GM12892 (cell line): Measurements from ENCODE around the gene GNB1. TPM values are rescaled to one million over a fixed set of nuclear protein-coding genes. Genes with fewer than 3 reads are reported as not detected.
"Not testable (repeated sequence)": the region's sequence is repeated elsewhere in the genome, so short reads cannot be mapped to it uniquely, and the experiment has no call there.

Experiments used
- DNase-seq: peaks from one replicate; pipeline ENCODE4 v3.0.0; 2011; ENCODE audit not compliant: insufficient read length
- FAIRE-seq: peaks from 2 replicates; lab custom pipeline; 2011; peaks lifted over from hg19 to GRCh38; lab: Jason Lieb, UNC
- POLR2A ChIP-seq: IDR thresholded peaks from 2 replicates; pipeline ENCODE4 v1.6.1; 2011; ENCODE audit warnings: low read depth, low read length, control low read depth
- POLR2AphosphoS5 ChIP-seq: IDR thresholded peaks from 2 replicates; pipeline ENCODE4 v1.6.1; 2011; ENCODE audit warnings: low read depth, low read length, control low read depth
- TAF1 ChIP-seq: IDR thresholded peaks from 2 replicates; pipeline ENCODE4 v1.6.1; 2011; ENCODE audit warnings: low read depth, mild to moderate bottlenecking, control low read depth, low read length, borderline replicate concordance
- polyA plus RNA-seq: library from polyadenylated mRNA; unstranded; fragments of >200 nt; gene quantifications from one replicate; pipeline ENCODE4 v1.2.1, GENCODE V29; 2012; ENCODE audit warnings: missing spikeins, inconsistent platforms; ENCODE audit not compliant: missing spikeins

GNB1 gene
- 164 TPM for polyA plus RNA-seq

DNA sequence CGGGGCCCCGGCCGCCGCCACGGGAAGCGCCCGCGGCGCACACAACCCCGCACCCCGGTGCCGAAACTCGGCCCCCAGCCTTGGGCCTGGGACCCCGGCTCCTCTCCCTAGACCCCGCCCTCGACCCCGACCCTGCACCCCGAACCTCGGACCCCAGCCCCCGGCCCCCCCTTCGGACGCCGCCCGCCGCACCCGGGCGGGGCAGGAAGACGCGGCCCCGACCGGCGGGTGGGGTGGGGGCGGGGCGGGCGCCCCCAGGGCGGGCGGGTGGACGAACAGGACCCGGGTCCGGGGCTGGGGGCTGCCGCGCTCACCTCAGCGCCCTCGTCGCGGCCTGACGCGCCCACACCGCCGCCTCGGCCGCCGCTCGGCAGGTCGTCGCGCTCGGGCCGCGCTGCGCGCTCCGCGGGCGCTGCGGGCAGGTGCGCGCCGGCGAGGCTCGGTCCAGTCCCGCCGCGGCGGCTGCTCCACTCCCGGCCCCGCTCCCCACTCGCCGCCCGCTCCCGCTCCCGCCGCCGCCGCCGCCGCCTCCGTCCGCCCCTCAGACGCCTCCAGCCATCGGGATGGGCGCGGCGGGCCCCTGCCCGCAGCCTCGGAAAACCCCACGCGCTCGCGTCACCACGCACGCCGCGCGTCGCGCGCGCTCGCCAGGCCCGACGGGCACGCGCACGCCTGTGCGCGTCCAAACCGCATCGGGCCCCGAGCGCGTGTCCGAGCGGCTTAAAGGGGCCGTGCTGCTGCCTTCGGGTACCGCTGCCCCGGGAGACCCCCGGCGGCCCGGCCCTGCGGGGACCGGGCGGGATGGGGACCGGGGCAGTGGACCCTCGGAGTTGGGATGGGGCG, at the start of gene GNB1:
GNB1 (minus strand) TSS at position 582 of the 843 bp plus-strand sequence. CDS start 65,634 bp downstream, outside the sequence.
- peak; percentile 100 for FAIRE-seq
- TF ChIP-seq POLR2AphosphoS5 (no peak), POLR2A (peak; percentile 56; the same call in 1 of the 2 replicates), TAF1 (0 out of 2 replicates have a peak, but pooled peaks have one; percentile 53)
- DNase-seq: peak; percentile 98

DNA sequence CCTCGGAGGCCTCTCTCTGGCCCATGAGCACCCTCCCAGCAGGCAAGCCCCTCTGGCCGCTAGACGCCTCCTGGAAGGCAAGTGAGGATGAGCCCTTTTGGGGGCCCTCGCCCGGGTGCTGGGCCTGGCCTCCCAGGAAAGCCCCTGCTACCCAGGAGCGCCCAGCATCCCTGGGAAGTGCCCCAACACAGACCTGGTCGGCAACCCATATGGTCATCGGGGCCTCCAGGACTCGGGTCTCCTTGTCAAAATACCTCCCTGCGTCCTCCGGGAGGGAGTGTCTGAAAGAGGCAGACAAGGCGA, 49.2 kb upstream of the GNB1 start:
- DNase-seq (no peak), FAIRE-seq (no peak)
- TF ChIP-seq POLR2A (no peak), POLR2AphosphoS5 (no peak), TAF1 (no peak)

DNA sequence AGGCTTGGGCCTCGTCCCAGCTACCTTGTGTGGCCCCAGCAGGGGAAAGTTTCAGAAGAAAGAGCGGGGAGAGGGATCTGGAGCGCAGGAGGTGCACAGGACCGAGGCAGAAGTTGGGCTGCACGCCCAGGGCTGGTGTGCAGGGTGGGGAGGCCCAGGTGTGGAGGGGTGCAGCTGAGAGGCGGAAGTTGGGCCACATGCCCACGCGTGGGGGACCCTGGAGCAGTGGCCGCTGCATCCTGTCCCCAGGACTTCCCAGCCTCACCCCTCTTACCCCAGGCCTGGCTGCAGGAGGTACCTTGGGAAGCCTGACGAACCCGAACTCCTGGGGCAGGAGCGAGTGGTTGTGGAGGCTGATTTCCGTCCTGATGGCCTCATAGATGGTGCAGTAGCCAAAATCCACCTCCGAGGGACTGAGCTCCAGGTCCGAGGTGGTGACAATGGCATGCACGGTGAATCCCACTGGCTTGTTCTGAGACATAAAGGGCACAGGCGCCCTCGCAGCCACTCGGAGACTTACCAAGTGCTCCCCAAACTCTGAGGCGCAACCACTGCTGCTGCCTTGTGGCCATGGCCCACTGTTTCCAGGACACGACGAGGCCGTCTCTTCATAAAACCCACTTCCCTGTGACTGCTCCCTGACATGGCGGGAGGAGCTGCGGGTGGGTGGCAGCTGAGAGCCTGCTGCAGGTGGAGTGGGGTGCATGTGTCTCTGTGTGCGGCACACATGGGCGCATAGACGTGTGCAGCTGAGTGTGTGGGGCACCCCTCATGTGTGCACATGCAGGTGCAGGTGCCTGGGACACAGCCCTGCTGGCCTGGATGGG, 48.6 kb upstream of the GNB1 start:
- DNase-seq: no peak
- no peak for TF ChIP-seq TAF1
- TF ChIP-seq POLR2A: no peak
- TF ChIP-seq POLR2AphosphoS5: no peak
- no peak for FAIRE-seq

DNA sequence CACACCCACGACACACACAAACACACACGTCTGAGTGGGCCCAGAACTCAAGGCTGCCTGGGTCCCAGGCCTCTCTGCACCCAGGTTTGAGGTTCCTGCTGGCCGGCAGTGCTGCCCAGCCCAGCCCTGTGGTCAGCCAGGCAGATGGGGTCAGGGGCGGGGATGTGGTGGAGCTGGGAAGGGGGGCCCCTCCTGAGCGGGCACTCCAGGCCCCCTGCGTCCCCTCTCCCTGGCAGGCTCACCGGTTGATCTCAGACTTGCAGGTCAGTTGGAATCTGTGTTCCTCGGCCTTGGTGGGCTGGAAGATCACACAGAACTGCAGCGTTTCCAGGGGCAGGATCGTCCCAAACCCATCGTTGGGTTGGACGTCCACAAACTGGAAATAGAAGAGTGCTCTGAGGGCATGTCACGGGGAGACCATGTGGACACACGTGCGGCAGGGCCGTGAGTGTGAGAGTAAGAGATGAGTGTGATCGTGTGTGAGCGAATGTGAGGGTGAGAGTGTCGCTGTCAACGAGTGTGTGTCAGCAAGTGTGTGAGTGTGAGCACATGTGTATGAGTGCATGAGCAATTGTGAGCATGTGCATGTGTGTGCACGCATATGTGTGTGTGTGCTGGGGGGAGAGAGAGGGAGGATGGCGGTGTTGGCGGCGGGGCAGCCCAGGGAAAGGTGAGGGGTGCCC, 47.9 kb upstream of the GNB1 start:
- no peak for FAIRE-seq
- TF ChIP-seq POLR2AphosphoS5: no peak
- TF ChIP-seq POLR2A: no peak
- TF ChIP-seq TAF1: no peak
- no peak for DNase-seq

DNA sequence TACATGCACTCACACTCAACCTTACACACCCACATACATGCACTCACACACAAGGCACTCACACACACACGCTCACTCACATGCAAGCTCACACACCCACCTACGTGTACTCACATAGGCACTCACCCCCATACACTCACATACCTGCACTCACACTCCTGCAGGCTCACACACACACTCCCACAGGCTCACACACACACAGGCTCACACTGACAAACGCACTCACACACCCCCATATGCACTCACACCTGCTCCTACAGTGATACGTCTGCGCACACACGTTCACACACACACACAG, 47.3 kb upstream of the GNB1 start:
- no peak for FAIRE-seq
- TF ChIP-seq TAF1 (no peak), POLR2A (no peak), POLR2AphosphoS5 (no peak)
- DNase-seq: no peak

DNA sequence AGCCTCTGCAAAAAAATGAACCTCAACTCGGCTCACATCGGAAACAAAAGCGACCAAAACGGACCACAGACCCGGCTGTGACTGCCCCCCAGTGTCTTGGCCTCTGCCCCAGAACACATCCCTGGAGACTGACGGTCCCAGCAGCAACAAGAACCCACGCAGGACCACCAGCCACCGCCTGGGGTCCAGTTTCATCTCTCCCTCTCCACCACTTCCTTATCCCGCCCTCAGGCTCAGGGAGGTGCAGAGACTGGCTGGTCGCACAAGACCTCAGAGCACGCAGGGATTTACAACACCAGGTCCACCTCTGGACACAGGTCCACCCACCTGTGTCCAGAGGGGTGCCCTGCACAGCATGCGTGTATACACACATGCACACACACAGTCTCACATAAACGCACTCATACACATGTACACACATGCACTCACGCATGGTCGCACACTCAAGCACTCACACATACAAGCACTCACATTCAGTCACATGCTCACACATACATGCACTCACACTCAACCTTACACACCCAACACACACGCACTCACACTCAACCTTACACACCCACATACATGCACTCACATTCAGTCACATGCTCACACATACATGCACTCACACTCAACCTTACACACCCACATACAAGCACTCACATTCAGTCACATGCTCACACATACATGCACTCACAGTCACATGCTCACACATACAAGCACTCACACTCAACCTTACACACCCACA, 46.8 kb upstream of the GNB1 start:
- no peak for FAIRE-seq
- no peak for DNase-seq
- TF ChIP-seq POLR2AphosphoS5: no peak
- TF ChIP-seq TAF1: no peak
- TF ChIP-seq POLR2A: no peak

DNA sequence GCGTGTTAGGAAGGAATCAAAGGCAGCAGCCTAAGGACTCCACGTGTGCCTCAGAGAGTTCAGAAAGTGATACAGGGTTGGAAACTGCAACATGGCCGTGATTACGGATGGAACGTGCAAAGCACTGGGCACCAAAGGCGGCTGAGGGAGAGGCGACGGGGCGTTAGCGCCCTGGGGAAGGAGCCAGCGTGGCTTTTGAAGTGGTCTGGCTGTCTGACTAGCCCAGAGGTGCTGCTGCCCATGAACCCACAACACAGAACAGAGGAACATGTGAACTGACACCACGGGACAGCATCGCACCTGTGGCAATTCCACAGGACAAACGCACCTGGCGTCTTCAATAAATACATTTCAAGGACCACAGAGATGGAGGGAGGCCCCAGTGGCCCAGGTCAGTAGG, 46.2 kb upstream of the GNB1 start:
- no peak for FAIRE-seq
- TF ChIP-seq TAF1 (no peak), POLR2A (no peak), POLR2AphosphoS5 (no peak)
- DNase-seq: no peak

DNA sequence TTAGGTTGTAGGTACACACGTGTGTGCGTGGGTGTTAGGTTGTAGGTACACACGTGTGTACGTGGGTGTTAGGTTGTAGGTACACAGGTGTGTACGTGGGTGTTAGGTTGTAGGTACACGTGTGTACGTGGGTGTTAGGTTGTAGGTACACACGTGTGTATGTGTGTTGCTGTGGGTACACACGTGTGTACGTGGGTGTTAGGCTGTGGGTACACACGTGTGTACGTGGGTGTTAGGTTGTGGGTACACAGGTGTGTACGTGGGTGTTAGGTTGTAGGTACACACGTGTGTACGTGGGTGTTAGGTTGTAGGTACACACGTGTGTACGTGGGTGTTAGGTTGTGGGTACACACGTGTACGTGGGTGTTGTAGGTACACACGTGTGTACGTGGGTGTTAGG, 44.0 kb upstream of the GNB1 start:
- not testable (repeated sequence) for FAIRE-seq, DNase-seq

DNA sequence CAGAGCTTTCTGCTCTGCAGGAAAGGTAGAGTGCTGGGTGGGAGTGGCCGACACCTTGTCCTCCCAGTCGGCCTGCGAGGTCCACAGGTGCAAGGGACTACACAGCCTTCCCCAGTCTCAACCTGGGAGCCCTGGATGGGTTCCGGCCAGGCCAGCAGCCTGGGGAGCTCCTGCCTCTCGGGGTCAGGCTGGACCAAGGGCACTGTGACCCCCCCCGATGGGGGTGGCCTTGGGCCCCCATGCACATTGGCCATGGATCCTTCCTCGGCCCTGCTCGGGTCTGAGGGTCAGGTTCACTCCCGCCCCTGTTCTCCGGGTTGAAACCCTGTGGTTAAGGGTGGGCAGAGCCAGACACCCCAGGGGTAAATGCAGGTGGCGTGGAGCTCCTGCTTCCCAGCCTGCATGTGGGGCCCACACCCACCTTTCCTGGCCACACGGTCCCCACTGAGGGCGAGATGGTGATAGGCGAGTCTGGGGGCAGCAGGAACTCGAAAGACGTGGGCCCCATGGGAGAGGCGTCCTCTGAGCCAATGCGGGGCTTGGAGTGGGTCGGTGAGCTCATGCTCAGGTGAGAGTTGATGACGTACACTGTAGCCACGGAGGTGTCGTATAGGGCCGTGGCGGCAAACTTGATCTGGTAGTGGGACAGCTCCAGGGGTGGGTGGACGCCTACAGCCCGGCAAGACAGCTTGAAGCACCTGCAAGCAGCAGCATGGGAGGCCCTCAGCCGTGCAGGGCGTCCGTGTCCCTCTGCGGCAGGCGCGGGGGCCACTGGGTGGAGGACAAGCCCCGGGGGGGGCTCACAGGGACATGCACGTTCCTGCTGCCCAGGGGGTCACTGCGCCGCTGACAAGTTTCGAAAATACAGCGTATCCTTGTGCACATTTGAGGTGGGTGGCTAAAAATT, 39.0 kb upstream of the GNB1 start:
- FAIRE-seq (no peak), DNase-seq (no peak)
- TF ChIP-seq TAF1 (no peak), POLR2AphosphoS5 (no peak), POLR2A (no peak)

DNA sequence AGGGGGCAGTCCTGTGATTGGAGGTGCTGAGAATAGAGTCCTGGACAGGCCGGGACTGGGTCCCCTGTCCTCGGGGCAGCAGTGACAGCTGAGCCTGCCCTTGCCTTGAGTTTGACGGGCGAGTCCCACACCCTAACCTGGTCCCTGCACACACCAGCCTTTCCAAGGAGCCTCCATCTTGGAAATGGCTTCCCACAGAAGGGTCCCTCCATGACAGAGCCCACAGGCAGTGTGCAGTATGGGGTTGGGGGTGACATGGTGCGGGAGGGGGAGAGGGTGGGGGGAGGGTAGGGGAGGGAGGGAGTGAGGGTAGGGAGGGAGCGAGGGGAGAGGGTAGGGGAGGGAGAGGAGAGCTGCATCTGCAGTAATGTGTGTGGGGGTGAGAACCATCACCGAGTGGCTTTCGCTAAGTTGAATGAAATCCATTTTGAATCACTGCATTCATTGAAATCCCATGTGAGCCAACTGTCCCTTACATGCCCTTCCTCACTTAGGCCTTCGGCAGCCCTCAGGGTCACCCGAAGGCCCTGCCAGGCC, 38.3 kb upstream of the GNB1 start:
- no peak for DNase-seq
- TF ChIP-seq POLR2AphosphoS5: no peak
- TF ChIP-seq POLR2A: no peak
- no peak for TF ChIP-seq TAF1
- no peak for FAIRE-seq
